Chondrocyte (in vitro differentiated cells): ENCODE results near the gene ZFP69B. TPM values are rescaled to one million over a fixed set of nuclear protein-coding genes. Genes with fewer than 3 reads are reported as not detected.

ENCODE experiments used
- DNase-seq: peaks from one replicate; pipeline ENCODE4 v3.0.0; 2021; ENCODE audit warnings: mixed read lengths, low spot score
- H3K27ac Mint-ChIP-seq: one replicate; pipeline ENCODE4 v1.8.0; 2021; ENCODE audit warnings: mild to moderate bottlenecking, moderate library complexity, mixed read lengths; ENCODE audit not compliant: unreplicated experiment
- H3K27me3 Mint-ChIP-seq: 2 replicates; pipeline ENCODE4 v1.8.0; 2021; ENCODE audit warnings: low read depth, mixed read lengths
- H3K36me3 Mint-ChIP-seq: 2 replicates; pipeline ENCODE4 v1.8.0; 2021; ENCODE audit warnings: low read depth, mixed read lengths
- H3K4me1 Mint-ChIP-seq: 2 replicates; pipeline ENCODE4 v1.8.0; 2021; ENCODE audit warnings: low read depth, mild to moderate bottlenecking, mixed read lengths
- H3K4me3 Mint-ChIP-seq: one replicate; pipeline ENCODE4 v1.8.0; 2021; ENCODE audit warnings: mild to moderate bottlenecking, moderate library complexity, mixed read lengths; ENCODE audit not compliant: unreplicated experiment
- H3K9me3 Mint-ChIP-seq: 2 replicates; pipeline ENCODE4 v1.8.0; 2021; ENCODE audit warnings: low read depth, mixed read lengths
- CTCF ChIP-seq: fragments of 200-600 bp; sonication (generic); IDR thresholded peaks from 2 replicates; pipeline ENCODE4 v1.5.0; 2021; ENCODE audit warnings: antibody characterized with exemption, mild to moderate bottlenecking, moderate library complexity
- total RNA-seq: library from RNA; stranded (reverse); gene quantifications from 3 replicates; pipeline ENCODE4 v1.2.1, GENCODE V29; 2021

Gene ZFP69B
- total RNA-seq, 1 donor from 2014 or later, result 13.4 TPM

- no peak for TF ChIP-seq CTCF
- Mint-ChIP-seq H3K4me1 (peaks cover 3% of the 10 kb centered on the region), H3K27ac (no peak overlapping the region), H3K27me3 (no peaks in the 10 kb centered on the region), H3K36me3 (no peaks in the 10 kb centered on the region), H3K9me3 (no peaks in the 10 kb centered on the region), H3K4me3 (no peak overlapping the region)
- DNase-seq, result no peak
Measured at GRCh38 chr1:40407453-40407852, 42.8 kb upstream of the ZFP69B start.

- Mint-ChIP-seq H3K4me1 (peaks cover 3% of the 10 kb centered on the region), H3K27ac (no peak overlapping the region), H3K36me3 (peaks cover 6% of the 10 kb centered on the region), H3K9me3 (no peaks in the 10 kb centered on the region), H3K27me3 (no peaks in the 10 kb centered on the region), H3K4me3 (no peak overlapping the region)
- DNase-seq, result no peak
- no peak for TF ChIP-seq CTCF
Measured at GRCh38 chr1:40409467-40409866, 40.8 kb upstream of the ZFP69B start.

- Mint-ChIP-seq H3K4me1 (no peaks in the 10 kb centered on the region), H3K4me3 (no peak overlapping the region), H3K36me3 (peaks cover 12% of the 10 kb centered on the region), H3K27me3 (no peaks in the 10 kb centered on the region), H3K27ac (no peak overlapping the region), H3K9me3 (no peaks in the 10 kb centered on the region)
- TF ChIP-seq CTCF, result no peak
- no peak for DNase-seq
Measured at GRCh38 chr1:40411294-40411693, 39.0 kb upstream of the ZFP69B start.

- no peaks in the 10 kb centered on the region for H3K4me1 Mint-ChIP-seq
Measured at GRCh38 chr1:40411843-40412242, 38.4 kb upstream of the ZFP69B start.

GRCh38 chr1:40413527-40414252, 36.6 kb upstream of the ZFP69B start:
- Mint-ChIP-seq H3K27ac (no peak overlapping the region), H3K9me3 (no peaks in the 10 kb centered on the region), H3K4me1 (no peaks in the 10 kb centered on the region), H3K4me3 (no peak overlapping the region), H3K36me3 (peaks cover 30% of the 10 kb centered on the region), H3K27me3 (no peaks in the 10 kb centered on the region)
- DNase-seq, result no peak
- no peak for TF ChIP-seq CTCF

More at GRCh38 chr1:40411843-40412242, 38.4 kb upstream of the ZFP69B start:
- no peaks in the 10 kb centered on the region for H3K27me3 Mint-ChIP-seq
- no peak overlapping the region for H3K4me3 Mint-ChIP-seq
- TF ChIP-seq CTCF, result no peak
- no peaks in the 10 kb centered on the region for H3K9me3 Mint-ChIP-seq
- no peak for DNase-seq
- peaks cover 14% of the 10 kb centered on the region for H3K36me3 Mint-ChIP-seq
- H3K27ac Mint-ChIP-seq, result no peak overlapping the region
